CD4-positive, alpha-beta T cell treated with Interferon gamma for 1 hour (primary cell): ENCODE measurements around the gene XCL1.
A peak's percentile ranks its signal among the peaks of the same experiment; 100 is the strongest.
"Not testable (repeated sequence)": the region's sequence is repeated elsewhere in the genome, so short reads cannot be mapped to it uniquely, and the experiment has no call there.

ENCODE experiments used
- DNase-seq: peaks from one replicate; pipeline ENCODE4 v3.0.0-alpha.2; 2020

The XCL1 gene

GRCh38 chr1:168576245-168576688 lies at the start of gene XCL1:
TSS of gene XCL1 (plus strand) at chr1:168576605. CDS start at chr1:168576638, 33 bp downstream.
- DNase-seq = not testable (repeated sequence)

- no peak for DNase-seq
Measured at GRCh38 chr1:168529518-168529917, 46.9 kb upstream of the XCL1 start.

GRCh38 chr1:168531615-168532345 lies 44.6 kb upstream of the XCL1 start:
- DNase-seq = no peak

DNA sequence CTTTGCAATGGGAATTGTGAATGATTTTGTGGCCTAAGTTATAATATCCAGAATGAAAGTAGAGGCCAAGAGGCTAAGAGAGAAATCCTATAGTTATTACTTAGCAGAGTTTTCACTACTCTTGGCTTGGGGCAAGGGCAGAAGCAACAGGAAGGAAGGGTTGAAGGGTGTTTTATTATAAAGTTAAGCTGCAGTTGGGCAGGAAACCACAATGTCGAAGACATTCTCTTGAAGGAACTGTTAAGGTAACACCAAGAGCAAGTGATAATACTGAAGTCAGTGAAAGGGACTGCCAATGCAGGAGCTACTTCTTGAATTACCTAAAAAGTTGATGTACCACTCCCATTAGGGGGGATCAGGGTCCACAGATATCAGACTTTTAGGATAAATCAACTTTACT lies 40.9 kb upstream of the XCL1 start:
- DNase-seq = peak; percentile 18

DNA sequence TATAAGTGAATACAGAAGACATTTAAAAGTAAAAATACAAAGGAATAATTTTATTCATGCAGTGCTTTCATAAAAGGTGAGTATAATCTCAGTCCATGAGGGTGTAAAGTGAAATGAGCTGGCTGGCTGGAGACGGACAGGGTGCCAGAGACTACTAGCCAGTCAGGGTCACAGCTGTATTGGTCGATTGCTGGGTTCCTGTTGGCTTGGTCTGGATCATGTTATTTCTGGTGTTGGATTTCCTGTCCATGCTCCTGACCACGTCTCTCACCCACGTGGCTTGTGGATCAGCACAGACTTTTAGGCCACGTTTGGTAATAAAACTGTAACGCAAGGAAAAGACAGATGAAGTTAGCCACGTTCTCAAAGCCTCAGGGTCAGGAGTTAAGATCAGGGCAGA lies 35.6 kb upstream of the XCL1 start:
- not testable (repeated sequence) for DNase-seq

DNA sequence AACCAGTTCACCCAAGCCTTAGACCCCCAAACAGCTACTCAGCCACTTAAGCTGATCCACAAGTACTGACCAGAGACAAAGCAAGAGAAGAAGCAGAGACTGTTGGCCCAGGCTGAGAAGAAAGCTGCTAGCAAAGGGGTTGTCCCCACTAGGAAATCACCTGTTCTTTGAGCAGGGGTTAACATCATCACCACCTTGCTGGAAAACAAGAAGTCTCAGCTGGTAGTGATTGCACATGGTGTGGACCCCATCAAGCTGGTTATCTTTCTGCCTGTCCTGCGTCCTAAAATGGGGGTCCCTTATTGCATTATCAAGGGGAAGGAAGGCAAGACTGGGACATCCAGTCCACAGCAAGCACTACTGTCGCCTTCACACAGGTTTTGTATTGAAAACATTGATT lies 33.4 kb upstream of the XCL1 start:
- DNase-seq = not testable (repeated sequence)

GRCh38 chr1:168543840-168544498 lies 32.4 kb upstream of the XCL1 start, which contains the start of gene XCL2:
TSS of gene XCL2 (minus strand) at chr1:168543997. CDS start at chr1:168543964, 33 bp downstream.
- not testable (repeated sequence) for DNase-seq

GRCh38 chr1:168545678-168546552 lies 30.5 kb upstream of the XCL1 start:
- not testable (repeated sequence) for DNase-seq

DNA sequence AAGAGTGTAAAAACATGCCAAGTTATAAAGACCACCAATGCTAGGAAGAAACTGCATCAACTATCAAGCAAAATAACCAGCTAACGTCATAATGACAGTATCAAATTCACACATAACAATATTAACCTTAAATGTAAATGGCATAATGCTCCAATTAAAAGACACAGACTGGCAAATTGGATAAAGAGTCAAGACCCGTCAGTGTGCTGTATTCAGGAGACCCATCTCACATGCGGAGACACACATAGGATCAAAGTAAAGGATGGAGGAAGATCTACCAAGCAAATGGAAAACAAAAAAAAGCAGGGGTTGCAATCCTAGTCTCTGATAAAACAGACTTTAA lies 29.9 kb upstream of the XCL1 start:
- DNase-seq = not testable (repeated sequence)

GRCh38 chr1:168550971-168551370 lies 25.4 kb upstream of the XCL1 start:
- no peak for DNase-seq

GRCh38 chr1:168551688-168552087 lies 24.7 kb upstream of the XCL1 start:
- no peak for DNase-seq

GRCh38 chr1:168552961-168553360 lies 23.4 kb upstream of the XCL1 start:
- no peak for DNase-seq

DNA sequence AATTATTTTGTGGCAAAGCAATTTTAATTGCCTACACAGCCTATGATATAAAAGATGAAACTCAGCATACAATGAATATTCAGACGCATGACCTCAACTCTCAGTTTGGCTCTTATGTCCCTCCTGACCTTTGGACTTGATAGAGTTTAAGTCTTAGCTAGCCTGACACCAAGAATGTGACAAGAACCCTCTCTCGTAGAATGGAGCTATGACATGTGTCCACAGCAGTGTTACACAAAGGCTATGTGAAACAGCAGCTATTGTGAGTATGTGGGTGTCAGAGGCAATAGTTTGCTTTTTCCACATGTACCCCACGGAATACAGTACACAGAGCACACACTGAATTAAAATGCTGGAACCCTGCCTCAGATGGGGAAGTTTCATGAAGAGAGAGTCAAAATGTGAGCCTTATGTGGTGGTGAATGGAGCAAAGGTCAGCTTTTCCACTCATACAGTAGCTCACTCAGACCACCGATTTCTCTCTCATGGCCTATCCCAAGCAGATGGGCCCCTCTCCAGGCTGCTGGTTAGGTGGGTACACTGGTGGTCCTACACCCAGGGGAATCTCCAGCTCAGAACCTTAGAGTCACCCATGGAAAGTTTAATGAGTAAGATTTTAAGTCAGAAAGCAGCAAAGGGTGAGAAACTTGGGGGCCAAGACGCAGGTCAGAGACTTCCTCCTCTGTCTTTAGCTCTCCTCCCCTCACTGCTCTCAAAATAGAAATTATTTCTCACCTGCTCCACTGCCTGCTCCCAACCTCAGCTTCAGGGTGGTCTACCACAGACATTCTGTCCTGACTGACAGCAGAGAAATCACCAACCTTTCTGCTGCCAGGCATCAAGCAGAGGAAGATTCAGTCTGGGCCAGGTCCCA lies 22.5 kb upstream of the XCL1 start:
- DNase-seq = no peak

GRCh38 chr1:168554603-168555483 lies 21.6 kb upstream of the XCL1 start:
- no peak for DNase-seq

GRCh38 chr1:168555508-168556046 lies 20.8 kb upstream of the XCL1 start:
- no peak for DNase-seq

- no peak for DNase-seq
Measured at GRCh38 chr1:168556647-168557046, 19.8 kb upstream of the XCL1 start.

GRCh38 chr1:168560370-168560769 lies 16.0 kb upstream of the XCL1 start:
- no peak for DNase-seq

DNA sequence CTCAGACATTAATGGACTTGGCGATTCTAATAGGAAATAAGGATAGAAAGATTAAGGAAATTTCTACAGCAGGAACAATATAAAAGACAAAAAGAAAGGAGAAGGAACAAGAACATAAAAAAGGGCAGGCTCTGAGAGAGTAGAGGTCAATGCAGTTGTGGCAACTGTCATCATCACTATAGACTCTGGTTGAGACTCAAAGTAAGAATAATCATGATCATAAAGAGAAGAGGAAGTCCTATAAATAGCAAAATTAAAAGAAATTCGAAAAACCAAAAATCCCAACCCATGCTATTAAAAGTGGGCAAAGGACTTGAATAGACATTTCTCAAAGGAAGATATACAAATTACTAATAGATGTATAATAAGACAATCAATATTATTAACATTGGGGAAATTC lies 14.4 kb upstream of the XCL1 start:
- DNase-seq = no peak

- no peak for DNase-seq
Measured at GRCh38 chr1:168565825-168566224, 10.6 kb upstream of the XCL1 start.

DNA sequence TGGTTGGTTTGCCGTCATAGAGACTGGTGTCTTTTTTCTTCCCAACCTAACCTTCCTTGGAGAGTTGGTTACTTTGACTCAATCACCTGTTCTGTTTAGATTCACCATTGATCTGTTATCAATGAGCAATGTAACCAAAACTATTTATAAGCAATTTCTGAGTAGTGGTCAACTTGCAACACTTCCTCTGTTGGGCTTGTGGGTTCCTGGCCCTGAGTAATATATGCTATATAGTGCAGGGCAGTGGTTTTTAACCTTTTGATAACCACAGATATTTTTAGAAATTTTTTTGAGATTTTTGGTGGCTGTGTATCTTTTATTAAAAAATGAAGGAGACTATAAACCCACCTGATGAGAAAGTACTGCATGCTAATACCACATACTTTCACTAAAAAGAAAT lies 9.4 kb upstream of the XCL1 start:
- DNase-seq = no peak

DNA sequence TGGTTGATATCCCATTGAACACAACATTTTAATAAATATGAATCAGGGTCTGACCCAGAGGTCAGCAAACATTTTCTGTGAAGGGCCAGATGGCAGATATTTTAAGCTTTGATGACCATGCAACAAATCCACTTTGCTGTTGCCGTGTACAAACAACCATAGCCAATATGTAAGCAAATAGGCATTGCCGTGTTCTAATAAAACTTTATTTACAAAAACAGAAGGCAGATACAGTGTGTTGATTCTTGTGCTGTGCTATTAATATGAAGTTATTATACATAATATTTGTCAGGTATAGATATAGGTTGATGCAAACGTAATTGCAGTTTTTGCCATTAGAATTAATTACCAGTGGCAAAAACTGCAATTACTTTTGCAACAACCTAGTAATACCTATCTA lies 8.8 kb upstream of the XCL1 start:
- no peak for DNase-seq
